Muscle layer of colon (tissue), 2 donors: ENCODE data around the gene RAMP3.

ENCODE experiments used
- H3K27ac ChIP-seq: one replicate; pipeline ENCODE4 v1.7.0; 2013; ENCODE audit warnings: low read depth, mild to moderate bottlenecking, low read length, moderate library complexity
- H3K27me3 ChIP-seq, 2 donors: one replicate each; pipeline ENCODE4 v1.7.0; 2013; ENCODE audit warnings: low read length in 2 of 2, mild to moderate bottlenecking in 2 of 2; ENCODE audit not compliant: insufficient read depth in 2 of 2, control insufficient read depth in 1 of 2
- H3K36me3 ChIP-seq: one replicate; pipeline ENCODE4 v1.7.0; 2013; ENCODE audit warnings: mild to moderate bottlenecking, low read length; ENCODE audit not compliant: insufficient read depth
- H3K4me1 ChIP-seq: one replicate; pipeline ENCODE4 v1.7.0; 2013; ENCODE audit warnings: mild to moderate bottlenecking, low read length; ENCODE audit not compliant: insufficient read depth
- H3K4me3 ChIP-seq, 2 donors: one replicate each; pipeline ENCODE4 v1.7.0; 2013; ENCODE audit warnings: low read length in 2 of 2, low read depth in 1 of 2, mild to moderate bottlenecking in 1 of 2, moderate library complexity in 1 of 2
- H3K9ac ChIP-seq: one replicate; pipeline ENCODE4 v1.7.0; 2013; ENCODE audit warnings: low read length
- H3K9me3 ChIP-seq: one replicate; pipeline ENCODE4 v1.7.0; 2013; ENCODE audit warnings: mild to moderate bottlenecking, low read length
- donor health status: abdominal sarcoma.
- donor health status: Adenocarcinoma of cecum.

Gene RAMP3

DNA sequence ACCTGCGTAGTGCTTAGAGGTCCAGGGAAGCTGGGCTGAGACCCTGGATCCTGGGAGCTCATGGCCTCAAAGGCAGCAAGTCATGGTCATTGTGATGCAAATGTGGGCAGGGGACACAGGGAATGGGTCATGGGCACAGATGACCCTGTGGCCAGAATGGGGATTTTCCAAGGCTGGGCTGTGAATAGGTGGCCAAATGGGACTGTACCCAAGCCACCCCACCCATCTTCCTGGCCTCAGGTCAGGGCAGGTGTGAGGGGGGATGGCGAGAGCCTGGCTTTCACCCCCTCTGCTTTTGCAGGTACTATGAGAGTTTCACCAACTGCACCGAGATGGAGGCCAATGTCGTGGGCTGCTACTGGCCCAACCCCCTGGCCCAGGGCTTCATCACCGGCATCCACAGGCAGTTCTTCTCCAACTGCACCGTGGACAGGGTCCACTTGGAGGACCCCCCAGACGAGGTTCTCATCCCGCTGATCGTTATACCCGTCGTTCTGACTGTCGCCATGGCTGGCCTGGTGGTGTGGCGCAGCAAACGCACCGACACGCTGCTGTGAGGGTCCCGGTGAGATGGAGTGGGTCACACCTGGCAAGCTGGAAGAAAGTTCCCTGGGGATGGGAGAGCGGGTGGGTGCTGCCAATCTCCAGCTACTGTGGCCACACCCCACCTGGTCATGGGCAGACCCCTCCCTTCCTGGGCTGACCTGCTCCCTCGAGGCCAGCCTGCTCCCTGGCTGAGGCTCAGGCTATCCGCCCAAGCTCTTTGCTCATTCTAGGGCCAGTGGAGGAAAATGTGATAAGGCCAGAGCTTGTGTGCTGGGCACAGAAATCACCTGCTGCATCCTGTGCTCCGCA lies 25.5 kb downstream of the RAMP3 start:
- Histone ChIP-seq H3K9ac (no peak overlapping the region), H3K4me3 (no peak overlapping the region), H3K4me1 (no peaks in the 10 kb centered on the region), H3K27me3 (no peaks in the 10 kb centered on the region), H3K27ac (no peak overlapping the region), H3K9me3 (no peaks in the 10 kb centered on the region), H3K36me3 (no peaks in the 10 kb centered on the region)

GRCh38 chr7:45183711-45184210 lies 26.2 kb downstream of the RAMP3 start:
- H3K27ac ChIP-seq, result no peak overlapping the region
- no peak overlapping the region for H3K4me3 ChIP-seq
- no peaks in the 10 kb centered on the region for H3K4me1 ChIP-seq
- no peak overlapping the region for H3K9ac ChIP-seq
- no peaks in the 10 kb centered on the region for H3K9me3 ChIP-seq
- no peaks in the 10 kb centered on the region for H3K36me3 ChIP-seq
- H3K27me3 ChIP-seq, result no peaks in the 10 kb centered on the region

DNA sequence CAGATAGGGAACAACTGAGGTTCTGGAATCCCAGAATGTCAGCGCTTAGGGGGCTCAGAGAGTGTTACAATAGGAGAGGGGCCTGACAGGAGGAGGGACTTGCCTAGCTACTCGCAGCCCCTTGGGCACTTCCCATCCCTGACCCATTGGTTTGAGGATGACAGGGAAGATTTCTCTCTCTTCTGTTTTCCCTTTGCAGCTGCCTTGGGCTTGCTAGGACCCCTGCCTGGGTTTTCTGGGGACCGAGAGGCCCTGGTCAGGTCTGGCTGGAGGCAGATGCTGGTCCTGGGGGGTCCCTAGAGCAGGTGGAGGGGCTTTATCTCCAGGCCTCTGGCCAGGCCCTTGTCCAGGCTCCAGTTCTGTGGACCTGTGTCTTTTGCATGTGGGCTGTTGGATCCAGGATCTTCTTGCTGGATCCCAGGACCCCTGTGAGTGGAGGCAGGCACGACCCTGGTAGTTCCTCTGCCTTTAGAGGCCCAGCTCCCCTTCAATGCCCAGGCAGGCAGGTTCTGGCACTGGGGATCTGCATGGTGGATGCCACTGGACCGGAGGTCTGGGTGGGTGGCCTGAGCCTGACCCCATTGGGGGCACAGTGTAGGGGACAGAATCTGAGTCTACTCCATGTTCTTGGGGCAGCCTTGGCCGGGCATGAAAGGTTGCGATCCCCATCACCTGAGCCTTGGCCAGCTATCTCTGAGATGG lies 26.9 kb downstream of the RAMP3 start:
- H3K9ac ChIP-seq, result no peak overlapping the region
- H3K36me3 ChIP-seq, result no peaks in the 10 kb centered on the region
- no peaks in the 10 kb centered on the region for H3K4me1 ChIP-seq
- no peaks in the 10 kb centered on the region for H3K9me3 ChIP-seq
- H3K4me3 ChIP-seq, result no peak overlapping the region
- H3K27me3 ChIP-seq, result no peaks in the 10 kb centered on the region
- H3K27ac ChIP-seq, result no peak overlapping the region

DNA sequence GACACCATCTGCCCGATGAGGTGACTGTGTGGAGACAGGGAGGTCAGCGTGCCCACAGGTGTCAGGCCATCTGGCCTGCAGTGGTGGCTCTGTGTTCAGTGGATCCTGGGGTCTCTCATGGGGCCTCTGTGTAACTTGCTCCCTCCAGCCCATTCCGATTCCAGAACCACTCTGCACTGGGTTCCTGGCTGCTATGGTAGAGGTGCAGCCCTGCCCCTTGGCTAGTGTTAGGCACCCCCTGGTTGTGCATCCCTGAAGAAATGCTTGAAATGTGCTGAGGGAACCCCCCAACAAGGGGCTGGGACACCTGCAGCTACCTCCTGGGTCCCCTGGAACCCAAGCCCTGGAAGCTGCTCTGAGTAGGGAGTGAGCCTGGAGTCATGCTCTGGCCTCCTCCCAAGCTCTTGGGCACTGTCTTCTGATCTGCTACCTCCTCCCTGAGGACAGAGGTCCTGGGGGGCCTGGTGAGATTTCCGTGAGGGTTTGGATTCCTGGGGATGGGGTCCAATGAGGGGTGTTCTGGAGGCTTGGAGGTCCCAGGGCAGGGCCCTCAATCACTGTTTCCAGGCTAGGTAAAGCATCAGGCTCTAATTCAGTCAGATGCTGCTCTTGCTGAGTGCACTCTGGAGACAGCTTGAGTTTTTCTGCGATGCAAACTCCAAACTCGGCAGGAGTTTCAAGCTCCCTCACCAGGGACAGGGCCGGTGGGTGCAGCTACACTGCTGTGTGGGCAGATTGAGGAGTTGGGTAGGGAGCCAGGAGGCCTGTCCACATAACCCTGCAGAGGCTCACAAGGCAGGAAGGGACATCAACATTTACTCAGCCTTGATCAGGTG lies 27.7 kb downstream of the RAMP3 start:
- H3K9me3 ChIP-seq, result no peaks in the 10 kb centered on the region
- H3K36me3 ChIP-seq, result no peaks in the 10 kb centered on the region
- no peak overlapping the region for H3K27ac ChIP-seq
- H3K4me3 ChIP-seq, result no peak overlapping the region
- H3K4me1 ChIP-seq, result no peaks in the 10 kb centered on the region
- no peaks in the 10 kb centered on the region for H3K27me3 ChIP-seq
- H3K9ac ChIP-seq, result no peak overlapping the region

GRCh38 chr7:45185864-45186250 lies 28.3 kb downstream of the RAMP3 start:
- Histone ChIP-seq H3K27ac (no peak overlapping the region), H3K4me3 (no peak overlapping the region), H3K4me1 (no peaks in the 10 kb centered on the region), H3K36me3 (no peaks in the 10 kb centered on the region), H3K9ac (no peak overlapping the region), H3K9me3 (no peaks in the 10 kb centered on the region), H3K27me3 (no peaks in the 10 kb centered on the region)

- Histone ChIP-seq H3K27me3 (no peaks in the 10 kb centered on the region), H3K27ac (no peak overlapping the region), H3K36me3 (no peaks in the 10 kb centered on the region), H3K9me3 (no peaks in the 10 kb centered on the region), H3K4me3 (no peak overlapping the region), H3K4me1 (no peaks in the 10 kb centered on the region), H3K9ac (no peak overlapping the region)
These were observed 28.7 kb downstream of the RAMP3 start for GRCh38 chr7:45186261-45186813.

GRCh38 chr7:45187089-45187945 lies 29.7 kb downstream of the RAMP3 start:
- Histone ChIP-seq H3K27me3 (no peaks in the 10 kb centered on the region), H3K4me3 (no peak overlapping the region), H3K27ac (no peak overlapping the region), H3K9ac (no peak overlapping the region), H3K9me3 (no peaks in the 10 kb centered on the region), H3K4me1 (no peaks in the 10 kb centered on the region), H3K36me3 (no peaks in the 10 kb centered on the region)

DNA sequence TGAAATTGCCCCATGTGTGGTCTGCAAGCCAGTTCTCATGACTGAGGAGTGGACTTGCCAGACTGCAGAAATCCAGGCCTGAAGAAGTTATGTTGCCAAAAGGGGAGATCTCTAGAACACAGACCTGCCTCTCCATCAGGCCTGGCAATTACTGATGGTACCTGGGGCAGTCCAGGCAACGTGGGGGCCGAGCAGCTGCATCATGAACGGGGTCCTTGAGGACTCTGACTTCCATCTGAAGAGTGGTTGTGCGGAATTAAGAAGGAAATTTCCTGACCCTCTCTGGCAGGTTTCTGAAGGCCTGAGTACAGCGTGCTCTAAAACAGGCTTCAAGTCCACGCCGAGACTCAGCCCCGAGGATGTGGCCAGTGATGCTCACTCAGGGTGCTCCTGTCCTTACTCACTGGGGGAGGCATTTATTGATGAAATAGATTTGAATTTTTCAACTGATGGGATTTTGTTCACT lies 30.4 kb downstream of the RAMP3 start:
- Histone ChIP-seq H3K4me1 (no peaks in the 10 kb centered on the region), H3K27ac (no peak overlapping the region), H3K4me3 (no peak overlapping the region), H3K9ac (no peak overlapping the region), H3K27me3 (no peaks in the 10 kb centered on the region), H3K9me3 (no peaks in the 10 kb centered on the region), H3K36me3 (no peaks in the 10 kb centered on the region)

GRCh38 chr7:45188736-45189135 lies 31.1 kb downstream of the RAMP3 start:
- Histone ChIP-seq H3K36me3 (no peaks in the 10 kb centered on the region), H3K4me1 (no peaks in the 10 kb centered on the region), H3K9me3 (no peaks in the 10 kb centered on the region), H3K4me3 (no peak overlapping the region), H3K9ac (no peak overlapping the region), H3K27ac (no peak overlapping the region), H3K27me3 (no peaks in the 10 kb centered on the region)

DNA sequence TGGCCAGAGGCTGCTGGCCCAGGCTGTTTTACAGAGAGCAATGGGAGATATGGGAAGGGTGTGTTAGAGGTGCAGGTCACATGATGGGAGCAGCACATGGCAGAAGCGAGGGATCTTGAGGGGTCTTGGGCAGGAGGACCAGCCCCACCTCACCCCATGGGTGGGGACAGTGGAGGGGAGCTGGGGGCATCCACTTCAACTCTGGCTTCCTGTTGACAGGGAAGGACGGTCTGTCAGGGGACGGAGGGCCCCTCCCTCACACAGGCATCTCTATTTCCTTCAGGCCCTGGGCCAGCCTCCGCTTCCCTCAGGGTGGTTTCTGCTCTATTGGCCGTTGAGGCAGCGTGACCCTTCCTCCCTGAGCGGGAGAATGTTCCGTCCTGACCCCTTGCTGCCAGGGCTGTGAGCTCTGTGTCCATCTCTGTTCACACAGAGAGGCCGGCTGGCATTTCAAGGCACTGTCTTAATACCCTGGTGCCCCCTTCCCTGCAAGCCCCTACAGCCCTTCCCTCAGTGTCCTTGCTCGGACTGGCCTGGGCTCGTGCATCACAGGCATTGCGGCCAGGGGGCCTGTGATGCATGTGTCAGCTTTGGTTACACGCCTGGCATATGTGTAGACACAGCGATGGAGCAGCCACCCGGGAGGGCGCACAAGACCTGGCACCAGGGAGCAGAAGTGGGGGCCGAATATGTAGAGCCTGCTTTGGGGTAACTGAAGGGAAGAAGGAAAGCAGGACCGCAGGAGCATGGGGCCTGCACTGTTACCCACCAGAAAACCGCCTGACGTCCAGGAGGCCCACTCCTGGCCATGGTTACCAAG lies 31.8 kb downstream of the RAMP3 start:
- H3K4me3 ChIP-seq, result no peak overlapping the region
- no peaks in the 10 kb centered on the region for H3K27me3 ChIP-seq
- H3K27ac ChIP-seq, result no peak overlapping the region
- no peaks in the 10 kb centered on the region for H3K4me1 ChIP-seq
- H3K9ac ChIP-seq, result no peak overlapping the region
- no peaks in the 10 kb centered on the region for H3K36me3 ChIP-seq
- H3K9me3 ChIP-seq, result no peaks in the 10 kb centered on the region
